Gastroesophageal sphincter (tissue), 4 donors: ENCODE data around the gene KCTD1. TPM values are rescaled to one million over a fixed set of nuclear protein-coding genes. Genes with fewer than 3 reads are reported as not detected.

Experiments used
- ATAC-seq: fragments of 150-250 bp; one replicate; pipeline ENCODE4 v1.9.1; 2016; ENCODE audit warnings: mild to moderate bottlenecking, moderate library complexity
- H3K27ac ChIP-seq, 4 donors: fragments of 200-600 bp; sonication (generic) in 3 of 4; 1 replicate in 3 of 4; 2 replicates in 1 of 4; pipeline ENCODE4 v1.5.1; 2016 to 2019
- H3K27me3 ChIP-seq: fragments of 200-600 bp; sonication (generic); one replicate; pipeline ENCODE4 v1.5.1; 2019
- H3K36me3 ChIP-seq, 2 donors: fragments of 200-600 bp; sonication (generic); one replicate each; pipeline ENCODE4 v1.5.1; 2019; ENCODE audit warnings: control low read depth in 1 of 2
- H3K4me1 ChIP-seq, 3 donors: fragments of 200-600 bp; sonication (generic); 1 replicate in 2 of 3; 2 replicates in 1 of 3; pipeline ENCODE4 v1.5.1; 2016 to 2019; ENCODE audit warnings: control low read depth in 2 of 3
- H3K4me3 ChIP-seq, 2 donors: fragments of 200-600 bp; sonication (generic); one replicate each; pipeline ENCODE4 v1.5.1; 2019; ENCODE audit warnings: mild to moderate bottlenecking in 1 of 2, moderate library complexity in 1 of 2
- H3K9me3 ChIP-seq, 3 donors: fragments of 200-600 bp; sonication (generic); one replicate each; pipeline ENCODE4 v1.5.1; 2017 to 2019; ENCODE audit warnings: control low read depth in 2 of 3
- CTCF ChIP-seq, 4 experiments: fragments of 200-600 bp in 2 of 4; fragments of 450-650 bp in 2 of 4; sonication (generic) in 1 of 4; IDR thresholded peaks; one replicate each; pipeline ENCODE4 v1.5.1; 2017 to 2019; ENCODE audit warnings: antibody characterized with exemption in 4 of 4, mild to moderate bottlenecking in 2 of 4, moderate library complexity in 2 of 4
- EP300 ChIP-seq: sonication (generic); formaldehyde crosslinking; IDR thresholded peaks from one replicate; pipeline ENCODE4 v1.6.1; 2017; ENCODE audit warnings: antibody characterized with exemption, mild to moderate bottlenecking
- POLR2A ChIP-seq, 2 donors: fragments of 450-650 bp; IDR thresholded peaks; one replicate each; pipeline ENCODE4 v1.6.1; 2017; ENCODE audit warnings: antibody characterized with exemption in 2 of 2, mild to moderate bottlenecking in 2 of 2, moderate library complexity in 1 of 2
- POLR2AphosphoS5 ChIP-seq: sonication (generic); formaldehyde crosslinking; IDR thresholded peaks from one replicate; pipeline ENCODE4 v1.6.1; 2017; ENCODE audit warnings: antibody characterized with exemption
- WGBS, 2 donors: methylation state at CpG; one replicate each; pipeline ENCODE4 v1.1.5; 2018; ENCODE audit warnings: low coverage in 1 of 2; 5-methylcytosine and 5-hydroxymethylcytosine counted together
- total RNA-seq, 4 donors: library from RNA; depleted of rRNA; stranded (reverse); fragments of >200 nt; gene quantifications; one replicate each; pipeline ENCODE4 v1.1.0, GENCODE V29; 2016

Gene KCTD1
- total RNA-seq, 4 donors from 2014 or later: 13.6 to 17.1 (median 16.6) TPM

DNA sequence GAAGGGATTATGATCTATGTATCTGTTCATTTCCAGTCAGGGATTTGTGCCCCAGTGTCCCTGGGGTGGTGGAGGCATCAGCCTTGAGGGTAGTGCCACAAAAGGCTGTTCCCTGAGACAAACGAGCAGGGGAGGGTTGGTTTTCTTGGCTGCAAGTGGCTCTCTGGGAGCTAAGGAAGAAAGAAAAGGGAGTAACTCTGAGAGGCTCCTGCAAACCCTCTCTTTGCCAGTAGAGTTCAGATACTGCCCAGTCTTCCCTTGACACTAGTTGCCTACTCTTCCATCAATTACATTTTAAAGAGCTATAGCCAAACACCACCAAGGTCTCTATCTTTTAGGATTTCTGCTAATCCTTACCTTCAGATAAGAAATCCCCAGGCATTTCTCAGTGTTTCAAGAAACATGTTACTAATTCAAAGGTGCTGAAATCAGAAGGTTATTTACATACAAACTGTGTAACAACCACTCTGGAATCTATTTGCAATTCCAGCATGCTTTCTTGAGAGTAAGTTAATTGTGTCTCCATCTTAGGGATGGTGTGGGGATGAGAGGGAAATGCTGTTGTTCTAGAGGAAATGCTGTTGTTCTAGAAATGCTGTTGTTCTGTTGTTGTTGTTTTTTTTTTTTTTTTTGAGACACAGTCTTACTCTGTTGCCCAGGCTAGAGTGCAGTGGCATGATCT, 18.7 kb upstream of the KCTD1 start:
- no peak overlapping the region for H3K27ac ChIP-seq
- no peak for ATAC-seq
- no peaks in the 10 kb centered on the region for H3K4me1 ChIP-seq
- WGBS, 2 donors: 42 to 50% methylated on average over 1 of the region's 1 CpG
- no peaks in the 10 kb centered on the region for H3K27me3 ChIP-seq
- TF ChIP-seq POLR2AphosphoS5: no peak
- TF ChIP-seq CTCF (IDR thresholded peaks at IDR 0.05): no peak
- no peak for TF ChIP-seq POLR2A (IDR thresholded peaks at IDR 0.05)
- TF ChIP-seq EP300: no peak
- H3K9me3 ChIP-seq: peaks cover 0 to 8% (median 0%) of the 10 kb centered on the region in 3 donors
- H3K4me3 ChIP-seq: no peak overlapping the region
- H3K36me3 ChIP-seq: no peaks in the 10 kb centered on the region

DNA sequence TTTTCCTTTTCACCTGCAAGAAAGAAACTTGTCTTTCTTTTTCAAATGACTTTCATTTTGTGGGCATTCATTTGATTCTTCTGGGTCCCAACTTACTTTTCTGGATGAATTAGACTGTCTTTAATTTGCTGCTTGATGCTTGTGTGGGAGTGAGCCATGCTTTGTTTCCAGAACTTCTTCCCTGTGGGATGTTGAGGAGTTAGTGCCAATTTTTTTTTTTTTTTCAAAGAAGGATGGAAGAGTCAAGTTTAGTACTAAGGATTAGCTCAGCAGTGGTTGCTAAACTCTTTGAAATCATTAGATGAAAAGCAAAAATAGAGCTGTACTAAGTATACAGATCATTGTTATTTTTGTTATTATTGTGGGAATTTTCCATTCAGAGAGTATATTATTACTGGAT, 17.2 kb upstream of the KCTD1 start:
- Histone ChIP-seq H3K36me3 (no peaks in the 10 kb centered on the region), H3K27me3 (no peaks in the 10 kb centered on the region), H3K4me1 (no peaks in the 10 kb centered on the region), H3K4me3 (no peak overlapping the region), H3K27ac (no peak overlapping the region), H3K9me3 (peaks cover 0 to 8% (median 0%) of the 10 kb centered on the region in 3 donors)
- ATAC-seq: no peak
- TF ChIP-seq EP300: no peak
- TF ChIP-seq POLR2AphosphoS5: no peak
- TF ChIP-seq CTCF (IDR thresholded peaks at IDR 0.05): no peak
- TF ChIP-seq POLR2A (IDR thresholded peaks at IDR 0.05): no peak

DNA sequence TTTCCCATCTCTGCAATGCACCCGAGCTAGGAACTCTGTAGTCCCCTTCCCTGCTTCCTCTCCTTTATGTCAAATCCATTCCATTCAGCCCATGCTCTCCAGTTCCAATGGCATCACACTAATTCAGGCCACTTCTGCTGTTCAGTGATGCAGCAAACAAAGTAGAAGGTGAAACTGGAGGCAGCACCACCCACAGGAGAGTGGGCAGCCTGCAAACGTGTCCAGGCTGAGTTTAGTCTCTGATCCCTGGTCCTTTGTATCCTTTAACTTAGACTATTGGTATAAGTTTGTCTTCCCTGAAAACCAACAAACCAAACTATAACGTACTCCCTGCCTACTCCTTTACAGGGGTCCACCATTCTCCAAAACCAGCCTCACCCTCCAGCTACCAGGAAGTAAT, 14.7 kb upstream of the KCTD1 start:
- H3K27me3 ChIP-seq: no peaks in the 10 kb centered on the region
- H3K9me3 ChIP-seq: peaks cover 0 to 8% (median 0%) of the 10 kb centered on the region in 3 donors
- H3K4me3 ChIP-seq: no peak overlapping the region
- H3K36me3 ChIP-seq: no peaks in the 10 kb centered on the region
- no peak overlapping the region for H3K27ac ChIP-seq
- 73 to 100% methylated on average over 1 to 3 of the region's 3 CpGs for WGBS, 2 donors
- H3K4me1 ChIP-seq: no peaks in the 10 kb centered on the region
- TF ChIP-seq CTCF (IDR thresholded peaks at IDR 0.05) (no peak), EP300 (no peak), POLR2AphosphoS5 (no peak), POLR2A (IDR thresholded peaks at IDR 0.05) (no peak)
- ATAC-seq: no peak

DNA sequence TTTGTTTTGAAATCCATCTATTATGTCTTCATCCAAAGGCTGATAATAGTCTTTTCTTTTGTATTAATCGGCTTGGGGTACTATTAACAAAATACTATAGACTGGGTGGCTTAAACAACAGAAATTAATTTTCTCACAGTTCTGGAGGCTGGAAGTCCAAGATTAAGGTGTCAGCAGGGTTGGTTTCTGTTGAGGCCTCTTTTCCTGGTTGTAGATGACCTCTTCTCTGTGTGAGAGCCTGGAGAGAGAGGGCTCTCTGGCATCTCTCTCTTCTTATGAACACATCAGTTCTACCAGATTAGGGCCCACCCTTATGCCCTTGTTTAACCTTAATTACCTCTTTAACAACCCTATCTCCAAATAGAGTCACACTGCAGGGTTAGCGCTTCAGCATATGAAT, 14.2 kb upstream of the KCTD1 start:
- Histone ChIP-seq H3K27me3 (no peaks in the 10 kb centered on the region), H3K4me1 (no peaks in the 10 kb centered on the region), H3K36me3 (no peaks in the 10 kb centered on the region), H3K9me3 (peaks cover 0 to 8% (median 0%) of the 10 kb centered on the region in 3 donors), H3K4me3 (no peak overlapping the region), H3K27ac (no peak overlapping the region)
- 100% methylated on average over 1 to 2 of the region's 2 CpGs for WGBS, 2 donors
- no peak for TF ChIP-seq CTCF (IDR thresholded peaks at IDR 0.05)
- no peak for TF ChIP-seq POLR2A (IDR thresholded peaks at IDR 0.05)
- TF ChIP-seq EP300: no peak
- TF ChIP-seq POLR2AphosphoS5: no peak
- ATAC-seq: no peak

GRCh38 chr18:26561769-26562168, 13.4 kb upstream of the KCTD1 start:
- TF ChIP-seq EP300: no peak
- Histone ChIP-seq H3K27ac (no peak overlapping the region), H3K4me3 (no peak overlapping the region), H3K27me3 (no peaks in the 10 kb centered on the region), H3K4me1 (no peaks in the 10 kb centered on the region), H3K36me3 (no peaks in the 10 kb centered on the region), H3K9me3 (peaks cover 0 to 8% (median 0%) of the 10 kb centered on the region in 3 donors)
- no peak for ATAC-seq
- 91% methylated on average over 5 of the region's 5 CpGs for WGBS, 2 donors
